Activated T-cell treated with anti-CD3 and anti-CD28 coated beads, Interleukin-2, amount 50 U/mL, for 72 hours (primary cell): ENCODE results near the gene BIRC3. TPM values are rescaled to one million over a fixed set of nuclear protein-coding genes. Genes with fewer than 3 reads are reported as not detected.

Experiments
- ATAC-seq, 2 donors: fragments of 150-1000 bp; cut with Tn5 transposase; replicated peaks in 1 of 2; 2 replicates each; pipeline ENCODE4 v1.10.0; 2021; ENCODE audit warnings: moderate library complexity in 2 of 2, mild to moderate bottlenecking in 1 of 2
- DNase-seq, 2 donors: peaks; one replicate each; pipeline ENCODE4 v3.0.0; 2021 to 2022; ENCODE audit warnings: mixed read lengths in 1 of 2
- H3K27ac Mint-ChIP-seq: one replicate; pipeline ENCODE4 v1.8.0; 2022; ENCODE audit warnings: mild to moderate bottlenecking, moderate library complexity, mixed read lengths
- H3K27me3 Mint-ChIP-seq: one replicate; pipeline ENCODE4 v1.8.0; 2022; ENCODE audit warnings: low read depth, mixed read lengths
- H3K36me3 Mint-ChIP-seq, 2 donors: one replicate each; pipeline ENCODE4 v1.8.0; 2022; ENCODE audit warnings: mixed read lengths in 2 of 2, mild to moderate bottlenecking in 1 of 2; ENCODE audit not compliant: insufficient read depth in 2 of 2
- H3K4me1 Mint-ChIP-seq: one replicate; pipeline ENCODE4 v1.8.0; 2022; ENCODE audit warnings: low read depth, mixed read lengths
- H3K4me3 Mint-ChIP-seq, 2 donors: one replicate each; pipeline ENCODE4 v1.8.0; 2022; ENCODE audit warnings: mild to moderate bottlenecking in 2 of 2, mixed read lengths in 2 of 2, moderate library complexity in 2 of 2
- H3K9me3 Mint-ChIP-seq, 2 donors: one replicate each; pipeline ENCODE4 v1.8.0; 2022; ENCODE audit warnings: mixed read lengths in 2 of 2
- total RNA-seq, 2 donors: library from RNA; stranded (reverse); gene quantifications; one replicate each; pipeline ENCODE4 v1.2.3, GENCODE V29; 2022

Gene BIRC3
- total RNA-seq, 2 donors from 2014 or later, result 123 to 155 TPM

- H3K4me3 Mint-ChIP-seq, result peak overlapping the region; percentile 67 to 71
- peaks cover 13 to 15% of the 10 kb centered on the region in 2 donors for H3K9me3 Mint-ChIP-seq
- no peak for DNase-seq
- no peaks in the 10 kb centered on the region for H3K27me3 Mint-ChIP-seq
- H3K36me3 Mint-ChIP-seq, result peaks cover 17 to 18% of the 10 kb centered on the region in 2 donors
- peak overlapping the region; percentile 81 for H3K27ac Mint-ChIP-seq
- ATAC-seq, result no peak
- peaks cover 59% of the 10 kb centered on the region for H3K4me1 Mint-ChIP-seq
These were observed 11.8 kb upstream of the BIRC3 start for GRCh38 chr11:102305352-102306047.

- Mint-ChIP-seq H3K4me1 (peaks cover 59% of the 10 kb centered on the region), H3K27me3 (no peaks in the 10 kb centered on the region), H3K36me3 (peaks cover 17 to 18% of the 10 kb centered on the region in 2 donors), H3K27ac (peak overlapping the region; percentile 72), H3K9me3 (peaks cover 13 to 15% of the 10 kb centered on the region in 2 donors), H3K4me3 (peak overlapping the region; percentile 67 to 71)
- DNase-seq, result no peak
- peak; percentile 41 to 53 for ATAC-seq
These were observed 11.2 kb upstream of the BIRC3 start for GRCh38 chr11:102306048-102306597.

- H3K4me3 Mint-ChIP-seq, result peak overlapping the region; percentile 67 to 71
- H3K27me3 Mint-ChIP-seq, result no peaks in the 10 kb centered on the region
- peaks cover 60% of the 10 kb centered on the region for H3K4me1 Mint-ChIP-seq
- H3K27ac Mint-ChIP-seq, result peak overlapping the region; percentile 13
- peak in 1 of 2 donors; percentile 22 for DNase-seq
- H3K9me3 Mint-ChIP-seq, result peaks cover 8 to 10% of the 10 kb centered on the region in 2 donors
- H3K36me3 Mint-ChIP-seq, result peaks cover 10 to 13% of the 10 kb centered on the region in 2 donors
- peak; percentile 39 to 46 for ATAC-seq
These were observed 10.2 kb upstream of the BIRC3 start for GRCh38 chr11:102306817-102307726.

- Mint-ChIP-seq H3K27me3 (no peaks in the 10 kb centered on the region), H3K36me3 (peaks cover 10 to 13% of the 10 kb centered on the region in 2 donors), H3K4me3 (no peak overlapping the region), H3K9me3 (peaks cover 8 to 10% of the 10 kb centered on the region in 2 donors), H3K27ac (no peak overlapping the region), H3K4me1 (peaks cover 66% of the 10 kb centered on the region)
- no peak for DNase-seq
- no peak for ATAC-seq
These were observed 9.6 kb upstream of the BIRC3 start for GRCh38 chr11:102307727-102308038.

- Mint-ChIP-seq H3K9me3 (peaks cover 0 to 2% of the 10 kb centered on the region in 2 donors), H3K27me3 (no peaks in the 10 kb centered on the region), H3K36me3 (peaks cover under 1 to 2% of the 10 kb centered on the region in 2 donors), H3K4me1 (peaks cover 74% of the 10 kb centered on the region), H3K27ac (no peak overlapping the region), H3K4me3 (no peak overlapping the region)
- no peak for DNase-seq
- ATAC-seq, result no peak
These were observed 7.4 kb upstream of the BIRC3 start for GRCh38 chr11:102309621-102310541.

GRCh38 chr11:102312667-102313066 is 4.6 kb upstream of the BIRC3 start:
- no peak for ATAC-seq
- Mint-ChIP-seq H3K27me3 (no peaks in the 10 kb centered on the region), H3K4me3 (peak overlapping the region; percentile 79 to 93), H3K27ac (peak overlapping the region; percentile 99), H3K9me3 (peaks cover 0 to 2% of the 10 kb centered on the region in 2 donors), H3K36me3 (peaks cover 6 to 10% of the 10 kb centered on the region in 2 donors), H3K4me1 (peaks cover 70% of the 10 kb centered on the region)
- no peak for DNase-seq

- Mint-ChIP-seq H3K36me3 (peaks cover 9 to 13% of the 10 kb centered on the region in 2 donors), H3K4me3 (peak overlapping the region; percentile 79 to 93), H3K4me1 (peaks cover 64% of the 10 kb centered on the region), H3K27ac (peak overlapping the region; percentile 99), H3K27me3 (no peaks in the 10 kb centered on the region), H3K9me3 (peaks cover 0 to 2% of the 10 kb centered on the region in 2 donors)
- no peak for ATAC-seq
- no peak for DNase-seq
These were observed 3.9 kb upstream of the BIRC3 start for GRCh38 chr11:102313238-102313940.

GRCh38 chr11:102314784-102315183 is 2.5 kb upstream of the BIRC3 start:
- no peaks in the 10 kb centered on the region for H3K9me3 Mint-ChIP-seq
- H3K27me3 Mint-ChIP-seq, result no peaks in the 10 kb centered on the region
- peak overlapping the region; percentile 92 for H3K27ac Mint-ChIP-seq
- H3K4me3 Mint-ChIP-seq, result peak overlapping the region in 1 of 2 donors; percentile 60
- ATAC-seq (no peak), DNase-seq (no peak)
- peaks cover 70% of the 10 kb centered on the region for H3K4me1 Mint-ChIP-seq
- peaks cover 19 to 24% of the 10 kb centered on the region in 2 donors for H3K36me3 Mint-ChIP-seq

GRCh38 chr11:102316346-102316904 is 859 bp upstream of the BIRC3 start:
- peaks cover 26 to 32% of the 10 kb centered on the region in 2 donors for H3K36me3 Mint-ChIP-seq
- no peaks in the 10 kb centered on the region for H3K9me3 Mint-ChIP-seq
- H3K4me1 Mint-ChIP-seq, result peaks cover 81% of the 10 kb centered on the region
- H3K4me3 Mint-ChIP-seq, result peak overlapping the region; percentile 96 to 98
- no peaks in the 10 kb centered on the region for H3K27me3 Mint-ChIP-seq
- ATAC-seq (no peak), DNase-seq (no peak)
- H3K27ac Mint-ChIP-seq, result peak overlapping the region; percentile 97

- Mint-ChIP-seq H3K4me1 (peaks cover 82% of the 10 kb centered on the region), H3K36me3 (peaks cover 29 to 44% of the 10 kb centered on the region in 2 donors), H3K27me3 (no peaks in the 10 kb centered on the region), H3K27ac (peak overlapping the region; percentile 97), H3K4me3 (peak overlapping the region; percentile 96 to 98), H3K9me3 (no peaks in the 10 kb centered on the region)
- ATAC-seq, result peak; percentile 3 to 4
- no peak for DNase-seq
These were observed 452 bp downstream of the BIRC3 start for GRCh38 chr11:102317768-102318103.

GRCh38 chr11:102318469-102318868 is 1.2 kb downstream of the BIRC3 start:
- peak; percentile 38 to 51 for ATAC-seq
- Mint-ChIP-seq H3K4me1 (peaks cover 79% of the 10 kb centered on the region), H3K36me3 (peaks cover 29 to 47% of the 10 kb centered on the region in 2 donors), H3K9me3 (no peaks in the 10 kb centered on the region), H3K27ac (peak overlapping the region; percentile 98), H3K27me3 (no peaks in the 10 kb centered on the region), H3K4me3 (peak overlapping the region; percentile 96 to 98)
- DNase-seq, result peak; percentile 69 to 71
